NB4 (cell line): ENCODE results near the gene CHRM4.

Source experiments
- MYC ChIP-seq: IDR thresholded peaks from 2 replicates; pipeline ENCODE4 v1.6.1; 2011; ENCODE audit warnings: low read depth, low read length
- TF ChIP-seq, protein P1 (sequence below): IDR thresholded peaks from one replicate; pipeline ENCODE4 v1.5.1; 2012; ENCODE audit warnings: low read depth, low read length

- TF ChIP-seq, protein P1, sequence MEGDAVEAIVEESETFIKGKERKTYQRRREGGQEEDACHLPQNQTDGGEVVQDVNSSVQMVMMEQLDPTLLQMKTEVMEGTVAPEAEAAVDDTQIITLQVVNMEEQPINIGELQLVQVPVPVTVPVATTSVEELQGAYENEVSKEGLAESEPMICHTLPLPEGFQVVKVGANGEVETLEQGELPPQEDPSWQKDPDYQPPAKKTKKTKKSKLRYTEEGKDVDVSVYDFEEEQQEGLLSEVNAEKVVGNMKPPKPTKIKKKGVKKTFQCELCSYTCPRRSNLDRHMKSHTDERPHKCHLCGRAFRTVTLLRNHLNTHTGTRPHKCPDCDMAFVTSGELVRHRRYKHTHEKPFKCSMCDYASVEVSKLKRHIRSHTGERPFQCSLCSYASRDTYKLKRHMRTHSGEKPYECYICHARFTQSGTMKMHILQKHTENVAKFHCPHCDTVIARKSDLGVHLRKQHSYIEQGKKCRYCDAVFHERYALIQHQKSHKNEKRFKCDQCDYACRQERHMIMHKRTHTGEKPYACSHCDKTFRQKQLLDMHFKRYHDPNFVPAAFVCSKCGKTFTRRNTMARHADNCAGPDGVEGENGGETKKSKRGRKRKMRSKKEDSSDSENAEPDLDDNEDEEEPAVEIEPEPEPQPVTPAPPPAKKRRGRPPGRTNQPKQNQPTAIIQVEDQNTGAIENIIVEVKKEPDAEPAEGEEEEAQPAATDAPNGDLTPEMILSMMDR: no peak
- no peak for TF ChIP-seq MYC
Measured at GRCh38 chr11:46342239-46342638, 49.3 kb downstream of the CHRM4 start.
